Renal pelvis (tissue), 4 donors: ENCODE data around the gene MEIS2. TPM values are rescaled to one million over a fixed set of nuclear protein-coding genes. Genes with fewer than 3 reads are reported as not detected.

Source experiments
- DNase-seq: peaks from one replicate; pipeline ENCODE4 v3.0.0-alpha.2; 2013
- polyA plus RNA-seq, 3 donors: library from polyadenylated mRNA; unstranded; fragments of 120-200 nt; gene quantifications; one replicate each; pipeline ENCODE4 v1.2.1, GENCODE V29; 2013; ENCODE audit not compliant: insufficient read length in 3 of 3

Gene MEIS2
- polyA plus RNA-seq, 3 donors, result 114 to 142 (median 138) TPM

DNA sequence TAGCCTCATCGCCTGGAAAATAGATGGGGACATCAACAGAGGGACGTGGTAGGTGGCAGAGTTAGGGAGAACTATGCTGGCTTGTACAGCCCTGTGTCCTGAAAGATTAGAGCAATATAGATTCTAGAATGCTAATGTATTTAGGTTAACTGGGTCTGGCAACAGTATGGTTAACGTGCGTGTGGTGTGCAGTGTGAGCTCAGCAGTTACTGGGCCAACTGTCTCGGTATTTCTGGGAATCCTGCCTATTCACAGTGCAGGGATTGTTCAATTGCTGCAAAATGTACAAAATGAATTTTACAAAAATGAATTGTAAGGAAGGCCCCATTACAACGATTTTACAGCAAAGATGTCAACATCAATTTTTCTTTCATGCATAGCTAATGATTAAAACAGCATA is 20.6 kb downstream of the MEIS2 start:
- DNase-seq, result no peak

DNA sequence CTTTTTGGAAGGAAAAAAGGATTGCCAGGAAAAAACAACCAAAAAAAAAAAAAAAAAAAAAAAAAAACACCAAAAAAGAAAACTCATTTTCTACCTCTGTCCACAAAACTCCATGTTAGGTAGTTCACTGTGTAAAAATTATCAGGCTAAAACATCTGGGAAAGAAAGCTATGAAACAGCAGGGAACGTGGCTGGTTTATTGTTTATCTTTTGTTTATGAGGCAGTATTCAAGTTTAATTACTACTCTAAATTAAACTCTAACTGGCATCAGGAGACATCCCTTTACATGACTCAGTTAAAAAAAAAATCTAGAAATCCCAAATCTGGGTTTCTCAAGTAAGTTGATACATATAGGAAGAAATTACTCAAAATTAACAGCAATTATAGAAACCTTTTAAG is 21.8 kb downstream of the MEIS2 start:
- DNase-seq, result no peak

DNA sequence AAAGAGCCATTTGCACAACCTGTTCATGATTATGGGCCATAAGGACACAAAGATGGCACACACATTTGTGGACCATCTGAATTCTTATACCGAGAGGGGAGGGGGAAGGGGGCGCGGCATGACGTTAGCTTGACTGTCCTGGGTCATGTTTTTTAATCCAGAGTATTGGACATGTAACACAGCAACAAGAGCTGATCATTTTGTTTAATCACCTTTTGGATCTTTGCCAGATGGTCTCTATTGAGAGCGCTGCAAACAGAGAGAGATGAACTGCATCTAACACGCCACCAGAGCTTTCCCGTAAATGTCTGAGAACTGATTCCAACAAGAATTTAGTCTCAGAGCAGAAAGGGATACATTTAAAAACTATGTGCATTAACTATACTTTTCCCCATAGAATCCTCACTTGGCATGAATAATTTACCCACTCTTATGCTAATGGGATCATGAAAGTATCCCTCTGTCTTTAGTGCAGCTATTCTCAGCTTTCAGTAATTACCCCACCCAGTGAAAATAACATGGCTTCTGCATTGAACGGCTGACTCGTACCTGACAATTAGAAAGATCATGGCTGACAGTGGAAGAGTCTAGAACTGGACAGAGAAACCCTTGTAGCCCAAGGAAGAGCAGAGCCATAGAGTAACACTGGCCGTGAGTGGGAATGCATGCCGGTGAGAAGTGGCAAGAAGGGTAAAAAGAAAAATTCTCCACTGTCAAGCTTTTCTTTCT is 22.6 kb downstream of the MEIS2 start:
- no peak for DNase-seq

DNA sequence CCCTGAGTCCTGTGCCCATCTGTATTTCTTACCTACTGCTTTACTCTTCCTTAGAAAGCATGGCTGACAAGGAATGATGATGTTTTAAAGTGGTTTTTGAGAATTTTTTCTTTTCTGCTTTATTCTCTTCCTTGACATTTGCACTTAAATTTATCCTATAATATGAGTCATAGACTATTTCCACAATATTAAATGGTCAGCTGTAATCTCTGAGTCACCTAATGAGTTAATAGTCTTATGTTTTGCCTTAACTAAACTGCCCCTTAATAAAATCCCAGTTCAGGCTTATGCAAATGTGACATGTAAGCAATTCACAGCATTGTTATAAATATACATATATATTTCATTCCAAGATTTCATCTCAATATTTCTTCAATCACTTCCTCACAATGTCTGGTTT is 23.8 kb downstream of the MEIS2 start:
- DNase-seq, result no peak

DNA sequence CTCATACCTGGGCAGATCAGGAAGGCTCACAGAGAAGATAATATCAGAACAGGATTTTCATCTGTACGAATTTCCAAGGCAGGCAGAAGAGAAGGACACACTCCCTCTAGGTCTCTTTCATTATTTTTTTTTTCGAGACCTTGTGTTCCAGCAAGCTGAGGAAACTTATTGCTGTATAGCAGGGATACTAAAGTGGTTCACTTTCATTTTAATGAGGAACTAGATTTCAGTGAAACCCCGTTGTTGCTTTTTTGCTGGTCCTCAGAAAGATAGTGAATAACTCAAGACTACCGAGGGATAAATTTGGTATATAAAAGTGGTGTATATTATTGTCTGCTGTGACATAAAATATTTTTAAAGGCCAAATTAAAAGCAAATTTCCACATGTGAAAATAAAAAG is 24.6 kb downstream of the MEIS2 start:
- DNase-seq, result no peak

DNA sequence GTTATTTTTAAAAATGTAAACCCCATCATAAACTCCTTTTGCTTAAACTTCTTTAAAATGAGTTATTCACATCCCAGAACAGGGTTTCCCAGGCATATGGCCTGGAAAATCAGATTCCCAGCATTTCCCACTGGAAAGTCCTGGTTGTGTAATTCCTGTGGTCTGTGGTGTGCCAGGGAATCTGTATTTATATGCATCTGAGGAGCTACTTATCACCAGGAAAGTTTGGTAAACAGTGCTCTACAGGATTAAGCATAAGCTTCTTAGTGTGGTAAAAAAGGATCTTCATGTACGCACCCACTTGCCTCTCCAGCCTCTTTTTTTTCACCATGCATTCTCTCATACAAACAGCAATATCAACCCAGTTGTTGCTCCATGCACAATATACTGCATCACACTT is 28.2 kb downstream of the MEIS2 start:
- no peak for DNase-seq

DNA sequence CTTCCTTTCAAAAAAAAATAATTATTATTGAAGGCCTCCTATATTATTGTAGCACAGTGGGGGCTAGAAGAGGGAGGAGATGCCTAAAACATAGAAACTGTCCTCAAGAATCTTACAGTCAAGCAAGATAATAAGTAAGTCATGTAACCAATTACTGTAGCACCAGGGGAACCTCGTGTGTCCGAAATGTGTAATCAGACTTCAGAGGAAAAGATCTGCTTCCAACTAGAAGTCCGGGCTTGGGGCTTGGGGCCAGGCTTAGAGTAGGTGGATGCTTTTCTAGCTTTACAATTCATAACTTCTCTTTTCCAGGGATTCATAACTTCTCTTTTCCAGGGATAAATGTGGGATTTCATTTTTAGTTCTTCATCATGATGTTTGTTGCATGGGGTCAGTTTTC is 29.2 kb downstream of the MEIS2 start:
- DNase-seq, result no peak

DNA sequence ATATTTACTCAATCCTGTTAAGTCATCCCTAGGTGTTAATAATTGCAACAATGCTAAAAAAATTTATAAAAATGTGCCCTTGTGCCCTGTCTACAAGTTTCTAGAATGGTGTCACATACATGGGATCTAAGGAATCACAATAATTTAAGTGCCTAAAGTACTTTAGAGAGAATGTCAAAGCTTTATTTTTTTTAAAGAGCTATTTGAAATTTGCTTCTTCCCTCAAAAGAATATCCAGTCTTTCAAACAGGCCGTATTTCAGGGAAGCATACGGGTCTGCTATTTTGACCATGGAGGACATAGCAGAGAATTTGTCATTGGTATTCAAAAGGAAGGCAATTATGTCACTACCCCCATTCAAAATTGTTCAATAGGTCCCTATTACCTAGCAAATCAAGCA is 29.7 kb downstream of the MEIS2 start:
- DNase-seq, result no peak

DNA sequence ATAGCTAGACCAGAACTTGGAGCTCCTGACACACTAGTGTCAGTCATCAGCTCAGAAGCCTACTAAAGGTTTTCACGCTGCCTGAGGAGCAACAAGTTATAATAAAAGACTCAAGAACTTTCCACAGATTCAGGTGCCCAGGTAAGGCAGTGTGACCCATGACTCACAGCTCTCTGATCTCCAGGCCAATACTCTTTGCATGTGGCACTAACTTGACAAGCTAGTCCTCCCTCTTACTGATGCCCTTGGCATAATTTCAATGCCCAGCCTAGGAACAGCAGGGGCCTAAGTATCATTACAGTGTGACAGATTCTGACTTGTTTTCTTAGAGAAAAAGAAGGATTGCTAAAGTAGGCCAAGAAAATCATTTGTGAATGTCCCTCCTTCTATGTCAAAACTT is 38.4 kb downstream of the MEIS2 start:
- no peak for DNase-seq

DNA sequence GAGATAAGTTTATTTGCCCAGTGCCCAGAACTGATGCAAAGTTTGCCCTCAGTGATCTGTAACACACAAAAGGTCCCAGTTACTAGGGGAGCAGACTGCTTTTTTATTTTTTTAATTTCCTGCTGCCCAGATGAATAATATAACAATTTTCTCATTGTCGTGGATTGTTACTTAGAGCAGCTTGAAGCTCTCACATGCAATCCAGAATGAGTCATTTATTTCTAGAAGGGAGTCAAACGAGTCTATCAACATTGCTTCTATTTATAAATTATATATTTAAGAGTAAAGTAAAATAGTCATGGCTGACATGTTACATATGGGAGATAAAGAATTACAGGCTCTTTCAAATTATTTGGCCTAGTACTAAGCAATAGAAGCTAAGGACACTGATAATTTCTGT is 41.3 kb downstream of the MEIS2 start:
- DNase-seq, result peak; percentile 66

DNA sequence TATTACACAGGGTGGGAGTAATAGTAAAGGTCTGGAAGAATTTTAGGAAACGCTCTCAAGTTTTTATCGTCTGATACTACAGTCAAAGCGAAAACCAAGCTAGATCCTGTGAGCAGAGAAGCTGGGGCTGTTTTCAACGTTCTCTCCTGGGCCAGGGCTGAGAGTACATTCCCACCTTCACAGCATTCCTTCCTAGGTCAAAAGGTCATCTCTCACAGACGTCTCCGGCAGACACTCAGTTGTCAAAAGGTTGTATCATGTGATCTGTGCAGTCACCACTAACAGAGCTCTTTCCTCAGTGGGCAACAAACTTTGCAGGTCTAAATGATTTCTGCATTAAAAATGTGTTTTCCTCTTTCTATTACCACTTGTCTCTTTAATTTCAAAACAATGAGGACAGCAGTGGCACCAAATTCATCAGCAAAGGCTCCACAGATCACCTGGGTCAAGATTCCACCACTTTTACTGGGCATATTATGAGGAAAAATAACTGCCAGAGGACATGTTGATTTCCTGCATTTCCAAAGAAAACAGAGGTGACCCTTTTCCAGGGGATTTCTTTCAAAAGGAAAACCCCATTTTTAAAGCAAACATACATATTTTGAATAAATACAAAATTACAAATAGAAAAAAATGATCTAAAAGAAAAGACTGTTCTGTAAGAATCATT is 41.9 kb downstream of the MEIS2 start:
- no peak for DNase-seq

DNA sequence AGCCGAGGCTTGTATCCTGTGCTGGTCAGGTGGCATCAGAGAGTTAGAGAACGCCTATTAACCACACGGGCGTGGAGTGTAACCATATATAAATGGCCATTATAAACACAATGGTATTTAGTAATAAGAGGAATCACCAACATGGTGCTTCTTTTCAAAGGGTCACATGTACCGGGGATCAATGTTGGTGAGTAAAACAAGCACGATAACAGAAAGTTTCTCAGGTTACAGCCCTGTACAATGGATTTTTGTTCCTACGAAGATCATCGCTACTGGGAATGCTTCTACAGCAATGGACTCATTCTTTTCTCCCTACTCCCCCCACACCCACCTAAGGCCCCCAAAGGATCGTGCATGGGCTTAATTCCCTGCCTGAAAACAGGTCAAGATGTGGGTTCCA is 42.5 kb downstream of the MEIS2 start:
- DNase-seq, result no peak

DNA sequence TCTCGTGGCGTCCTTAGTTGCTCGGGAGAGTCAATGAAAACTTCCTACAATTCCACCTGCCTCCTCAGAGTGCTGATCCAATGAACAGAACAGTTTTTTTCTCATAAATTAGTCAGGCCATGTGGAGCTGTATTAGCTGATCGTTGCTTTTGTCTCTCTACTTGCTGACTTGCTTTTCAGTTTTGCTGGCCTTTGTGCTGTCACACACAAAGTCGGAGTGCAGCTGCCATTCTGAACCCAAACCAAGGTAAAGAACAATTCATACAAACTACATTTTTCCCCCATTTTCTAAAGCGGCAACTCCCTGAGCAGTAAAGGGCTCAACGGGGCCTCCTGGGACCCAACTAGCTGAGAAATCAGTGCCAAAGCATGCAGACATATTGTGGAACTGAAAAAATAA is 43.1 kb downstream of the MEIS2 start:
- DNase-seq, result no peak

DNA sequence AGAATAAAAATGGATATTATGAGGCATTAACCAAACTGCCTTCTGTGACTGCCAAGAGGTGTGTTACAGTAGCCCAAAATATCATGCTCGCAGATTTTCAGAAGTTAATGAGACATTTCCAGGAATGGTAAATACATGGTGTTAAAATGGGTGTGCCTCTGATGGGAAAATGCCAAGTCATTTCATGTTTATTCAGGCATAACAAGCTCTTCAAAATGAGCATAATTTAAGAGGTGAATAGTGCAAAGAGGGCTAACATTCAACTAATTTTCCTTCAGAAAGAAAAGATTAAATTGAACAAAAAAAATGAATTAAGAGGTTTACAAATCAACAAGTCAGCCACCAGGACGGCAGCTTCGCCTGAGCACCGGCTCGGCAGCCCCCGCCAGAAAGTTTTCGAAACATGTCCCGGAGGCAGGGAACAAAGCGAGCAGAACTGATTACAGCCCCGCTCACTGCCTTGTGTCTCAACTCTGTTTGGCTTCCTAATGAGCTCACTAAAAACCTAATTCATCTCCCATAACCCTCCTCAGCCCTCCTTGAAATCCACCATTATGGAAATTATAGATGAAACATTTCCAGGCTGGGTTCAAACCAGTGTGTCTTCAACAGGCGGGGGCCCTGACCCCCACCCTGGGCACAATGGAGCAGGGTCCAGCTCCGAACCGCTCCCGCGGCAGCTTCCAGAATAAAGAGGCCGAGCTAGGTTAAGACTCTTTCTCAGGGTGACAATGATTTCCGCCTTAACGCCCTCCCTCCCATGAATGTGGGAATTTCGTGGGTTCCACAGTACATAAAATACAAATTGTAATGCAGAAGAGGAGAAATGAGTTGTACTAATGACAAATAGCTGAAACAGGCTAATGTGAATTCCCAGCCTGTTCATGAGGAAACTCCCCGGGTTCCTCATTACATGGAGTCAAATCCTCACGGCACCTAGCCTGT is 43.9 kb downstream of the MEIS2 start:
- no peak for DNase-seq

DNA sequence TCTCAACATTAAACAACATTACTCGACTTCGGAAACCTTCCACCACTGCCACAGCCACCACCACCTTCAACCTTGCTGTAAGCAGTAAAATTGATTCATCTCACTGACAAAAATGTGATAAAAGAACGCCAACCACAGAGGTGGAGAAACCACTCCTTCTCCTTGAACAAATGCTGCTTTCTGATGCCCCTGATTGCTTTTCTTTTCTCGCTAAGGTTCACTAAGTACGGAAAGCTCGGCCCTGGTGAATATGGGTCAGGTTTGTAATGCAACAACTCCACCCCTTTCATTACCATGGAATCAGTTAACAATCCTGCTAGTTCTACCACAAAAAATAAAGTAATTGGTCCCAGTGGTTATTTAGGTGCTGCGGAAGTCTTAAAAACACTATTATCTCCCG is 44.9 kb downstream of the MEIS2 start:
- no peak for DNase-seq

DNA sequence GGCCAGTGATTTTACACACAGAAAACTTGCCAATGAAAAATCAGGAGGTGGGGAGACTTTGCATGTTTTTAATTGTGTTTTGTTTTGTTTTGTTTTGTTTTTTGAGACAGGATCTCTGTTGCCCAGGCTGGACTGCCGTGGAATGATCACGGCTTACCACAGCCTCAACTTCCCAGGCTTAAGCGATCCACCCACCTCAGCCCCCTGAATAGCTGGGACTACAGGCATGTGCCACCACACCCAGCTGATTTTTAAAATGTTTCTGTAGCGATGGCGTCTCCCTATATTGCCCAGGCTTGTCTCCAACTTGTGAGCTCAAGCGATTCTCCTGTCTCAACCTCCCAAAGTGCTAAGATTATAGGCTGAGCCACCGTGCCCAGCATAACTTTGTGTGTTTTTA is 46.0 kb downstream of the MEIS2 start:
- no peak for DNase-seq

DNA sequence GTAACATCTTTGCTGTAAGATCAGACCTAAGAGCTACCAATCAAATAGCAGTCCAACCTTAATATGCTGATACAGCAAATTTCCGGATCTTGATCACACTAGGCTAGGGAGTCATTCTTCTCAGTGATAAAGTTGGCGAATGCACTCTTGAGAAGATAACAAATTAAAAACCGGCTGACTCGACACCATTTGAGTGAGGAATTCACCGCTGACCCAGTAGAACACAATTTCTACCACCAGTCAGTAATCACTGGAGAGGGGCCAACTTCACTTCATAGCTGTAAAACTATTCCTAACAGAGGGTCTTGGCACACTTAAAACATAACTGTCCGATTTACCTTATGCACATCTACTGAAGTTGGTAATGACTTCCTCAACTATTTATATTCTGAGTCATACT is 47.2 kb downstream of the MEIS2 start:
- no peak for DNase-seq

DNA sequence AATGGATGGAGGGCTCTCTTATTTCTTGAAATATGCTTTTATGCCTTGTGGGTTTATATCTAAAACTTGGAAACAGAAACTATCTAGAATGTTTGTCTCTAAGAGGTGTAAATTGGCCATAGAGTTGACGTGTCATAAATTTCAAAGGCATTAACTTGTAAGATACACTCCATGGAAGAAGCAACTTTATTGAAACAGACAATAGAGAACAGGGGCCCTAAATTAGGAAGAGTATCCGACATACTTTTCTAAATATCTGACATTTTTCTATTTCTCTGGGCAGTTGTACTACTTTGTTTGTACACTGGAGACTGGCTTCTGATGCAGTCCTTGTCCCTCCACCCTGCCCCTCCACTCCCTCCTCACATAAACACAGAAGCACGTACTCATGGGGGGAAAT is 50.0 kb downstream of the MEIS2 start:
- DNase-seq, result no peak

DNA sequence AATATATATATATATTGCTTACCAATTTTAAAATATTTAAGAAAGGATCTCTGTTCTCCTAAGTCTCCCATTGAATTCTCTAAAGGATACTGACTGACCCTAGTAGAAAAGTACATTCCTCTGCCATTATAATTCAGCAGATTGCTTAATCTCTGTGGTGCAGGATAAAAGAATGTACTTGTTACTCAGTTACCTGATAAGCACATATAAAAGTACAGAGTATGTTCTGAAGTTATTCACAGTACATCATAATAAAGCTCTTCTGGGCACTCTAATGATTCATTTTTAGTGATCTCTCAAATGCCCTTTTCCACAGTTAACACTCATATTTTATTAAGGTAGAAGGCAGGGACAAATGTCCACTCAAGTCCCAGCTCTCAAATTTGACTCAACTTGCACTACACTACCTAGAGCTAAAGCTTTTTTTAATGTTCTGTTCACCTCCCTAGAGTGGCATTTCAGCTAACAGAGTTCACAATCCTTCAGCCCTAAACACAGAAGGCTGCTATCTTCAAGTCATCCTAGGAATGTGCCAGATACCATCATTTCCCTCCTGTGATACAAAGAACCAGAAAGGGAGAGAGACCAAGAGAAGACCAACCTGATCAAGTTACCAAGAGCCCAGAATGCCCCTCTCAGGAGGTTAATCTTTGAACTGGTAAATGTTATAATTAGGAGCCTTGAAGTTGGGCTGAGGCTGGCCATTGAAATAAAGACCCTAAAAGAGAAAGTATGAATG is 53.3 kb downstream of the MEIS2 start:
- no peak for DNase-seq

DNA sequence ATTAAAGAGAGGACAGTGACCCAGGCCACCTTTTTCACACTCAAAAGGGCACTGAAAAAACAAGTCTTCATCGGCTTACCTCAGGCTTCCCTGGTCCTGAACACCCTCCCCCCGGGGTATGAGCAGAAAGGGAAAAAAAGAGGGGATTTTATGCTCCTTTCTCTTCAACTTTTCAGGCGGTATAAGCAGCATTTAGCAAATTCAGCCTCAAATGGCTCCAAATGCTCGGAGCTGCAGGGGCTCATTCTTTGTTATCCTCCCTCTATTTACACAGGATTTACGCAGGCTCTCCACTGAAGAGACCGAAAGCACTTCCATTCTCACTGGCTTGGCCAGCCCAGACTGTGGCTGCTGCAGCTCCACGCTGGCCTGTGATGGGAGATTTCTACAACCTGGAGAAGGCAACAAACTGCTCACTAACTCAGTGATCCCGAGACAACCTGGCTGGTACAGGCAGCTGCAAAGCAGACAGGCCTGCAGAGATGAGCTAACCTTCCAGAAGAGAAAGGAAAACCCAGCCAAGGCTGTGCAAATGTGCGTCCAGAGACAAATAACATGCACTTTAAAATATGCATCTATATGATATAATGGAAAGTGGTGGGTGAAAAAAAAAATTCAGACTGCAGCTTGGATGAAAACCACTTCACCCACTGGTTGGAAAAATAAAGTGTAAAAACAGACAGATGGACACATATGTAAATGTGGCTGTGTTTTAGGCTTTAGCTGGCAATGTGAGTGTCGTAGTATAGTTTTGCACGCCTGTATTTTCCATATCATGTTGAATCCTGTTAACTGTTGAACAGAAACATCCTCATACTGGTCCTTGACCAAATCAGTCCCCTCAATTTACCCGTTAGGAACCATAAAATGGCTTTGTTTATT is 54.2 kb downstream of the MEIS2 start:
- no peak for DNase-seq
